ENCODE measurements around the gene CFAP100.

The CFAP100 gene

DNA sequence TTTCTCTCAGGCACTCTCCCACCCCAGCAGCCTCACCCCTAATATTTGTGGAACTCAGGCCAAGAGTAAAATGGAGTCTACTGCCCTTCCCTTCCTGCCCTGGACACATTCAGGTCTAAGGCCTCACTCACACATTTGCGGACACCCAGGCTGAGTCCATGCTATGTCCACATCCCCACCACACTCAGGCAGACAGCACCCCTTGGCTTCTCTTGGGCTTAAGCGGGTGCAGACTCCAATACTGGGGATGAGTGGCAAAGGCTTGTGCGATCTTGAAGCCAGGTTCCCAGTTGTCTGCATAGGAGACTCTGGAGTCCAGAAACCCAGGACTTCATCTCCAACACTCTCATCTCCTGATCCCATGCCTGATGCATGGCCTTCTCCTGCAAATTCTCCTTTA, 17.5 kb upstream of the CFAP100 start:
- DNase-seq = no peak

DNA sequence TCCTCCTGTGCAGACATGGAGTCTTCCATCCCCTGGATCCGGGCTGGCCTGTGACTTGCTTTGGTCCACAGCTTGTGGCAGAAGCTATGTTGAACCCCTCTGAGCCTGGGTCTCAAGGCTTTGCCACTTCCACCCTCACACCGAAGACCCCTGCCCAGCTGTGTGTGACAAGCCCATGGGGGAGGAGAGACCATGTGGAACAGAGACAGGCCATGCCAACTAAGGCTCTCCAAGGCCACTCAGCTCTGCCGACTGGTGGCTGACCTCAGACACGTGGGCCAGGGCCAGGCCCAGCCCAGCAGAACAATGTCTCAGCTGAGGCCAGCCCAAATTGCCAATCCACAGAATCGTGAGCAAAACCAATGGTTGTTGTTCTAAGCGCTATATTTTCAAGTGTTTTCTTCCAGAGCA, 16.4 kb upstream of the CFAP100 start:
- no peak for DNase-seq

DNA sequence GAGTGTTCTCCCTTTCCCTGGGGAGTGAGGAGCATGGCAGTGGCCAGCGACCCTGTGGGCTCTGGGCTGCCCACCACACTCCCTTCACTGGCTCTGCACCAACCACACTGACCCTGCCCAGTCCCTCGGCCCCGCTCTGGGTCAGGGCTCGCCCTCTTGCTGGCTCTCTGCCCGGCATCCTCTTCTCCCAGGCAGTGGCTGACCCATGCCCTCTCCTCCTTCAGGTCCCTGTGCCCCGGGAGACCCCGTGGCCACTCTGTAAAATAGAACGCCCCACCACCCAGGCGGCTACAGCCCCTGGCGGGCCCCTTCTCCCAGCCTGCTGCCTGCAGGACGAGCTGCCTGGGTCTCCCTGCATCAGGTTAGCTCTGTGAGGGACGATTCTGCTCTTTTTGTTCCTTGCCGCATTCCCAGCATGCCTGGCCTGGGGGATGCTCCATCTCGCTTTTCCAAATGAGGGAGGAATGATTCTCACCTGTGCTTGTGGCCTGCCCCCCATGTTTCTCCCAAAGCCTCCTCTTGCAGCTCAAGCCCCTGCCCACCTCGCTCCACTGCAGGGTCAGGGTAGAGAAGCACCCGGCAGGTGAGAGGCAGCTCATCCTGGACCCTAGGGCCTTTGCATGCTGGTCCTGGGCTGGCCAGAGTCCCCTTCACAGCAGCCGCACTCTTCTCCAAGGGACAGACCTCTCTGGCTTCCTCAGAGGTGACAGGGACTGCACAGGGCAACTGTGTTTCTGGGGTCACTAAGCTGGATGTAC, 14.5 kb upstream of the CFAP100 start:
- no peak for DNase-seq

DNA sequence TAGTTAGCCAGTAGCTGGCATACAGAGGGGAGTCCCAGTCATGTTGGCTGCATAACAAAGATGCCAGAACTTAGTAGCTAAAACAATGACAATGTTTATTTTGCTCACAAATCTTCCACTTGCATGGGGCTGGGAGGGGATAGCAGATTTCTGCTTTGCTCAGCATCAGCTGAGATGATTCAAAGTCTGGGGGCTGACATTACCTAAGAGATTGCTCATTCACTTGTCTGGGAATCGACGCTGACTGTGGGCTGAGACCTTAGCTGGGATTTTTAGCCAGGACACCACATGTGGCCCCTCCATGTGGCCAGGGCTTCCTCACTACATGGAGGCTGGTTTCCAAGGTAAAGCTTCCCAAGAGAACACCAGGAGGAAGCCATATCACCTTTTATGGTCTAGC, 12.7 kb upstream of the CFAP100 start:
- DNase-seq = no peak

DNA sequence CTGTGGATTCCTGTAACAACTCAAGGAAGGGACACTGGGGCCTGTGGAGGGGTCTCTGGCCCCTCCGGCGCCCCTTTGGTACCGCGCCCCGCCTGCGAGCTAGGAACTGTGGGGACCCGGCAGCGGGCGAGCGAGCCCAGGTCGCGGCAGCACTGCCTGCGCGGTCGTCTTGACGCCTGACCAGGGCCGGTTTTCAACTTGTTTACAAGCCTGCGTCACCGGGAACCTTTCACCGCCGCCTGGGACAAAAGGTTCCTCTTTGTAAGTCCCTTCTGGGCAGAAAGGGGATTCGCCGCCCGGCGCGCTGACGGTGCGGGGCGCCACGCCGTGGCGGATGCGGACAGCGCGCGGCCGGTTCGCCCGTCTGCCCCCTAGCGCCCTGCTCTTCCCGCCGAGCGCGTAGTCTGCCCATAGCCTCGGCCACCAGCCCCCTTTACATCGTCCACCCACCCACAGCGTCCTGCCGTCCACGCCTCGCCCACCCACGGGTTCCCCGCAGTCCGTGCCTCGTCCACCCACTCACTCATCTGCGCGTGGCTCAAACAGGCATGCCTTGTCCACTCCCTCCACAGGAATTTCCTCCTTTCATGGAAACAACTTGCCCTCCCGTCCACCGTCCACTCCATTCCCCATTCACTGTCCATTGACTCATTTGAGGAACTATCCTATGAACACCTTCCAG, 5.5 kb upstream of the CFAP100 start:
- DNase-seq = peak; percentile 58 to 67

DNA sequence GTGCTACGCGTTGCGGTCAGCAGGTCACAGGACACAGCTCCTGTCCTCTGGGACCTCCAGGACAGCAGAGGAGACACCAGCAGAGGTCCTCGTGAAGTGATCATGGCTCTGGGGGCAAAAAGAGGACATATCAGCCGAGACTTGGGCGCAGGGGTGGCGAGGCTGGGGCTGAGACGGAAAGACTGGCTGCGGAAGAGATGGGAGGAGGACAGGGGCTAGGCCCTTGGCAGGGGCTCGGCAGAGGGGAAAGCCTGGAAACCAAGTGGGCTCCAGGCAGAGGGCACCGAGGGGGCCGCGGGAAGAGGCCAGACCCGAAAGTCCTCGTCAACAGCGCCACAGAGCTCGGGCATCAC, 4.9 kb upstream of the CFAP100 start:
- DNase-seq = no peak

DNA sequence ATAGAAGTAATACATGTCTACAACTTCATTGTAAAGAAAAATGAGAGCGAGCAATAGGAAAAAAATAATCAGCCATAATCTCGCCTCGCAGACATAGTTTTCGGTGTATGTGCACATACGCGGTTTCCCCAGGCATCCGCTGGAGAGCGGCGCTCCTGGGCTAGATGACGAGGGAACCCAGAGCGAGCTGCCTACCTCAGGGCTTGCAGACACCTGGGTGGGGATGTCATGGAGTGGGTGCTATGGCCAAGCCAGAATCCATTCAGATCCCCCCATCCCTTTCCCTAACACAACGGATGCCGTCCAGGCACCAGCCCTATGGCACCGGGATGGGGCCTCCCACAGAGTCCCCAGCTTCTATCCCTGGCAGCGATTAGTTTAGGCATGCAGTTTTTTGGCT, 4.5 kb upstream of the CFAP100 start:
- no peak for DNase-seq

DNA sequence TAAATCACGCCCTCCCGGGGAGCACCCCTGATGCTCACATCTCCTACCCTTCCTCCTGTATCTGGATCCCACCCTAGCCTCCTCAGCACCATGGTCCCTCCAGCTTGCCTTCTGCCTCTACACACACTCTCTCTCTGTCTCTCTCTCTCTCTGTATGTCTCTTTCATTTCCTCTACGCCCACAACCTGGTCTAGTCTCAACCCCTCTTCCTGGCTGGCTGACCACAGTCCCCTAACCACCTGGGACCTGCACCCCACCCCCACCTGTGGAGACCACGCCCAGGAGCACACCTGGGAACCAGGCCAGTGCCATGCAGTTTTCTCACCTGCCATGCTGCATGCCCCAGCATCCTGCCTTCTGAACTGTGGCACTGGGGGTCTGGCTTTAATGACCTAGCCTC, 4.0 kb upstream of the CFAP100 start:
- DNase-seq = no peak

DNA sequence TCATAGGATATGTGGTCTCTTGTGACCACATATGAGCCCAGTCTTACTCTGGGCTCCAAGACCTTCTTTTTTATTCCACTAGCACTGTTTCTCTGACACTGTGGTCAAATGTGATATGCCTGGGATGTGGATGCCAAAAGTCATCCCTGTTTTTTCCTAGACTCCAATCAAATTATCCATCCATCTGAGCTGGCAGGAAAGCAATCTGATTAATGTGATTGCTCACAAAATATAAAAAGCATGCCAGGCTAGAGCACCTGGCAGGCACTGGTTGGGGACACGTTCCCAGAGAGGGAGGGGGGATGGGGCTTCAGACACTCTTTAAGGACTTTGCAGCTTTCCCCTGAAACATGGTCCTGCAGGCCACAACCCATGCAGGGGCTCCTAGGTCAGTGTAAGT, 3.1 kb upstream of the CFAP100 start:
- no peak for DNase-seq

DNA sequence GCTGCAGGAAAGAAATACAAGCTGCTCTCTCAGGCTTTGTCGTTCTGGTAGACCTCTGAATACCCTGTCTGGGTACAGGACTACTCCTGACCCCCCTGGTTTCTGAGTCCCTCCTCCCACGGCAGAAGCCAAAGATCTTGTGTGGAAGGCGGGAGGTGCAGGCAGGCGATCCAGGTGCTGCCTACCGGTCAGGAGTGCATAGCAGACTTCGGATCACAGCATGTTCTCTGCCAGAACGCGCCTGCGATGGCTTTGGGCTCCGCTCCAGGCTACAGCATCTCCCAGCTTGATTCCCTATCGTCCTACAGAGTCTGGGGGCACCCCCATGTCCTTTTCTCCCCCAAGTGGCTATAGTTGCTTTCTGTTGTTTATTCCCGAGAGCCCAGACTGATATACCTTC, 2.5 kb upstream of the CFAP100 start:
- no peak for DNase-seq

DNA sequence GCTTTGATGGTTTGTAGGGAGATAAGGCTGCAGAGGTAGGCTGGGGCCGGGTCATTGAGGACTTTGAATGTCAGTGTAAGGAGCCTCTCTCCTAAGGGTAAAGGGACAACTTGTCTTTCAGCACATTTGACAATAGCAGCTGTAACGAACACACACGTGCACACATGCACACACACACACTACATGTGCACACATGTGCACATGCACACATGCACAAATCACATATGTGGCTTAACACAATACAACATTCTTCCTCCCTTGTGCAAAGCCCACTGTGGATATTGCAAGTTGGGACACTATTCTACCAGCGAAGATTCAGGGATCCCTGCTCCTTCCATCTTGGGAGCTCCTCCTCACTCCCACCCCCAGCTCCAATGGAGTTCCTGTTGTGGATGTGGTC, 1.1 kb upstream of the CFAP100 start:
- DNase-seq = no peak

DNA sequence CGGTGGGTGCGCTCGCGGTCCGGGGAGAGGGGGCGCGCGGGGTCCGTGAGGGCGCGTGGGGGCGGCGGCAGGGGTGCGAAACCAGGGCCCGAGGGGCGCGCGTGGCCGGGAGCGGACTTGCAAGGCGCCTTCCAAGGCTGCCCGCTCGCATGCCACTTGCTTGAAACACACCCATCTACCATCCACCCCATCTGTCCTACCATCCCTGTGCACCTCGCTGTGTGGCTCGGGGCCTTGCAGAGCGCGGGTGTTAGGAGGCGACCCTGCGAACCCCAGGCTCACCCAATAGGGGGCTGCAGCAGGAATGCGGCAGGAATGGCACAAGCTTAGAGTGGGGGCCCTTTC, 240 bp downstream of the CFAP100 start:
- DNase-seq = no peak

DNA sequence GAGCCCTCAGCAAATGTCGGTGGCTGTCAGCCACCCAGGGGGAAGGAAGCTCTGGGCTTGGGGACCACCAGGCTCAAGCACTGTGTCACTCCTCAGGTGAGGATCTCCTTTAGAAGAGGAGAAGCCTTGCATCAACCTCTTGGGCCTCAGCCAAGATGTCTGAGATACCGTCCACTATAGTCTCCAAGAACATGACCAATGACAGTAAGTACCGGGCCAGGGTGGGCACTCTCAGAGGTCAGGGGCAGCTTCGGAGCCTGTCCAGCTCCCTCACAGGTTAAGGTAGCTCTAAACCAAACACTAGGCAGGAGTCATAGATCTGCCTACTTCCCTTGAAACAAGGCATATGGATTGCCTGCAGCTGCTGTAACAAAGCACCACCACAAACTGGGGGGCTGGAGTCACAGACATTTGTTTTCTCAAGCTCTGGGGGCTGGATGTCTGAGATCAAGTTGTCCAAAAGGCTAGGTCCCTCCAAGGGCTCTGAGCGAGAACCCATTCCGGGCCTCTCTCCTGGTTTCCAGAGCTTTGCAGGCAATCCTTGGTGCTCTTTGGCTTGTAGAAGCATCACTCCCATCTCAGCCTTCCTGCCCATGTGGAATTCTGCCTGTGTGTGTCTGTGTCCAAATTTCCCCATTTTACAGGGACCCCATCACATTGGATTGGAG, 1.3 kb downstream of the CFAP100 start:
- no peak for DNase-seq

DNA sequence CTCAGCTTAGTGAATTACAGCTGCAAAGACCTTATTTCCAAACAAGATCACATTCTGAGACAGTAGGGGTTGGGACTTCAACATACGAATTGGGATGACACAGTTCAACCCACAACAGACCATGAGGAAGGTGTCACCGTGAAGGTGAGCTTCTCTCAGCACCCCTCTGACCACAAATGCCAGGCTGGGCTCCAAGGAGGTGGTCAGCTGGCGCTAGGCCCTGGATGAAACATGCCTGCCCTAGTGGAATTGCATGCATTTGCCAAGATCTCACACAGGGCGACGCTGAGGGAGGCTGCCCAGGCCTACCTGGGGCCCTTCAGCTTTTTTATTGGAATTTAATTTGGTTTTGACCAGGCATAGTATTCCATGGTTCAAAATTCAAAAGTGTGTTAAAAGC, 1.8 kb downstream of the CFAP100 start:
- no peak for DNase-seq

DNA sequence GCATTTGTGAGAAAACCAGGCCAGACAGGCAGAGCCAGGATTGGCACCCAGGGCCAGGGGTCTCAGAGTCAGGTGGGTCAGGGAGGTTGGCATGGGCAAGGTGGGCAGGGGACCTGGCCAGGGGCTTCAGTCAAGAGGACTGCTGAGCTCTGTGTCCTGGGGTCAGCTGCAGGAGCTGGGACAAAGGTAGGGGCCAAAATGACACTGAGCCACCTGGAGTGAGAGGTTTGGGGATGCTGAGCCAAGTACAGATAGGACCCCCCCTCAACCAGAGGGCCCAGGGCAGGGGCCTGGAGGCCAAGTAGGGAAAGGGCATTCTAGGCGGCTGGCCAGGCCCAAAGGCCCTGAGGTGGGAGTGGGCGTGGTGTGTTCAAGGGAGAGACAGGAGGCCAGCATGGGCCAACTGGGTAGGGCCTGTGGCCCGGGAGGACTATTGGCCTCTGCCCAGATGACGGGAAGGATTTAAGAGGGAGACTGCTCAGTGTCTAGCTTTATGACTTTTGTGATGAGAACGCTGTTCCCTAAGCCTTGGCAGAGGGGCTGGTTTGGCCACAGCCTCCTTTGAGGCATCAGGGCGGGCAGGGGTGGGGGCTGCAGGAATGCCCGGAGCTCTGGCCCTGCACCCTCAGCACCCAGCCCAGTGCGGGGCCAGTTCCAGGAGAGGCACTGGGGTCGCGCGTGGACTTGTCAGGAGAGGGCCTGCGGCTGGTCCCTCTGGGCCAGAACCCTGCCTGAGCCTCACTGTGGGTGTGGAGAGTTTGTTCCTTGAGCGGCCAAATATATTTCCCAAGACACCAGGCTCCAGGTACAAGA, 3.1 kb downstream of the CFAP100 start:
- DNase-seq = no peak

DNA sequence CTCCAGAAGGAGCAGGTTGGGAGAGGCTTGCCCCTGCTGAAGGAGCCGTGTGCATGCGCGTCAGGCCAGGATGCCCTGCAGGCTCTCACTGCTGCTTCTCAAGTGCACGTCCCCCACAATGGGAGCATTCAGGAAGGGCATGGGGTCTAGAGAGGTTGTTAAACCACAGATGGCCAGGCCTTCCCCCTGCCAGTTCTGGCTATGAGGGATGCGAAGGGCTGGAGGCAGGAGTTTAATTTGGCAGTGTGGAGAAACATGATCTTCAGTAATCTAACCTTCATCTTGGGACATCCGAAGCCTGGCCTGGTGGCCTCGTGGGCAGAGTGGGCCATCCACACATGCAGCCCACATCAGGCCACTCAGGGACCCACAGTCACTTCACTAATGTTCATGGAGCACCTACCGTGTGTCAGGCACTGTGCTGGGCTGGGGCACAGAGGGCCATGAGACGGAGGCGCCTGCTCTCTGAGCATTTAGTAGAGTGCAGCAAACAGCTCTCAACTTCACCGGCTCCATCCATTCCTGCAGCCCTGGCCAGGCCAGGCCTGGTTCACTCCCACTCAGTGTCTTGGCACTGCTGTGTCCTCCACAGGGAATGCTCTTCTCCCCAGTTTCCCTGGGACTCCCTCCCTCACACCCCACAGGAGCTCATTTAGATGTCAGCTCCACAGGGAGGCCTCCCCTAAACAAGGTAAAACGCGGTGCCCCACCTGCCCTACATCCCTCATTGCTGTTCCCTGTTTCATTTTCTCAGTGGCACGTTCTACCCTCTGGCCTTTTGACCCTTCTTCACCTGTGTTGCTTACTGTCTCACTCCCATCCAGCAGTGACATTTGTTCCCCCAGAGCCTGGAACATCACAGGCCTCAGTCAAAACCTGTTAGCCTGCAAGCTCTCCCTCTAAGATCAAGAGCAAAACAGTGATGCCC, 4.0 kb downstream of the CFAP100 start:
- no peak for DNase-seq

DNA sequence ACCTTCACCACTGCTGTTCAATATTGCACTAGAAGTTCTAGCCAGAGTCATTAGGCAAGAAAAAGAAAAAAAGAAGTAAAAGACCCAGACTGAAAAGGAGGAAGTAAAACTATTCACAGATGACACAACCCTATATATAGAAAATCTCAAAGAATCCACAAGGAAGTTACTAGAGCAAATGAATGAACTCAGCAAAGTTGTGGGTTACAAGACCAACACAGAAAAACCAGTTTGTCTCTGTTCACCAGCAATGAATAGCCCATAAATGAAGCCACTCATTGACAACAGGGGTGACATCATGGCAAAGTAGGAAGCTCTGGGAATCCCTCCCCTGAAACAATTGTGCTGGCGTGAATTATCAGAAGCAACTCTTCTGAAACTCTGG, 4.6 kb downstream of the CFAP100 start:
- no peak for DNase-seq

DNA sequence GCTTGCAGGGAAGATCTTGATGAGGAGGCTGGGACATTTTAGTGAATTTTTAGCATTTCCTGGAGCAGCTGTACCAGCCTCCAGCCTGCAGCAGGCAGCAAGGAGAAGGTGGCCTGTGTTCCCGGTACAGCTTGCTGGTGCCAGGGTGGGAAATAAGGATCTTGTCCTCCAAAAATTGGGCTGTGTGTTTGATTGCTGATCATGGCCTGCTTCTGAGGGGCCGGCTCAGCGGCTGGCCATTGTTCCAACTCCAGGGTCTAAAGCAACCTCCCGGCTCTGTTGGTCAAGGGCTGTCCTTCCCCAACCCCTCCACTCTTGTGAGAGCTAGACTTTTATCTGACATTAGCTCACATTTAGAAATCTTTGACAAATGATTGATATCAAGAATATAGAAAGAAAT, 5.0 kb downstream of the CFAP100 start:
- no peak for DNase-seq

DNA sequence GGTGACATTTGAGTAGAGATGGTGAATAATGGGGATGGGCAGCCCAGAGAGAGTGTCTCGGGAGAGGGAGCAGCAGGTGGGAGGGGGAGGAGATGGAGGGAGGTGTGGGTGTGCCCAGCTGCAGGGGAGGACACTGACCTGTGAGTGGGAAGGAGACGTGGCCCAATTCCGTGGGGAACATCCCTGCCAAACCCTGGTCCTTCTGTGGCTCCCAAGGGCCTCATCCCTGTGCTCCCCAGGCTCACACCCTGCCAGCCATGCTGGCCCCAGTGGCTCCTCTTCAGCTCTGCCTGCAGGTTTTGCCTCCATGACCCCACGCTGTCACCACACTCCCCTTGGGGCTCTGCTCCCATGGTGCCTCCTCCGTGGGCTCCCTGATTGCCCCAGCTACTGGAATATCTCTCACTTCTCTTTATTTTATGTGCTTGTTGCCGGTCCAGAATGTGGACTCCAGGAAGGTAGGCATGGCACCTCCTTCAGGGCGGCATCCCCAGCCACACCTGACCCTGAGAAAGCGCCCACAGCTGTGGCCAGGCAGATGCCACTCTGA, 7.0 kb downstream of the CFAP100 start:
- DNase-seq = no peak

DNA sequence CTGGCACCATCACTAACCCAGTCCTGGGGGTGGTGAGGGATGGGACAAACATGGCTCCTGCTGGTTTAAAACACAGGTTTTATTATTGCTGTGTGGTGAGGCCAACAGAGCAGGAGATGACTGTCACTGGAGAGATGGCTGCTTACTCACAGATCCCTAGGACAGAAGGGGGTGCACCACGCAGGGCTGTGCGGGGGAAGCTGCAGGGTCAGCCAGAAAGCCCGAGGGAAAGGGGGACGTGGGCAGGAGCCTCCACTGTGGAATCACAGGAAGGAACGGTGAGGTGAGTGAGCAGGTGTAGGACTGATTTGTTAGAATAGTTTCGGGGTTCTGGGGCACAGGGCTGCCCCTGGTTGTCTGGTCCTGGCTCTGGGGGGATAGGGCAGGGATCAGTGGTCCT, 7.5 kb downstream of the CFAP100 start:
- no peak for DNase-seq

DNA sequence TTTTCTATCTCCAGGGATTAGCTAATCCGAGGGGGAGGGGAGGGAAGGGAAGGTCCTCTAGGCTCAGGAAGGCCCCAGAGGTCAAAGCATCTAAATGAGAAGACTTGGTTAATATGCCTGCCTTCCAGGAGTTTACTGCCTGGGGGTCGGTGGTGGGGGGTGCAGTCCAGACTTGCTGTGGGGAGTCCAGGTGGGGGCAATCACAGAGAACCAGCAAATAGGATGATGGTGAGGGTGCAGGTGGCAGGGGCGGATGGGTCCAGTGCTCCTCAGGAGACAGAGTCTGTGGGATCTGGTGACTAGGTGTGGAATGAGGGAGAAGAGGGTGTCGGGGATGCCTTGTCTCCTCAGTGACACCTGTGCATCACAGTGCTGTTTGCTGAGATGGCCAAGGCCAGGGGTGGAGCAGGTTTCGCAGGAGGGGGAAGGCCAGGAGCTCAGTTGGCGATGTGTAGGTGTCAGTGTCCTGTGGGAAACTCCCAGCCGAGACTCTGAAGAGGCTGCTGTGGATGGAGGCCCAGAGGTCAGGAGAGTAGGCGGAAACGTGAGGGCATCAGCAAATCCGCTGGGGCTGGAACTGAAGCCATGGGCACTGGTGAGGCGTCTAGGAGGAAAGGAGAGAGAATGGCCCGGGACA, 8.1 kb downstream of the CFAP100 start:
- no peak for DNase-seq
